ENCODE data around the gene FAM81A. TPM values are rescaled to one million over a fixed set of nuclear protein-coding genes. Genes with fewer than 3 reads are reported as not detected.

The FAM81A gene
- total and polyA plus RNA-seq, 9 donors: 0.35 to 5.1 (median 0.85) TPM

GRCh38 chr15:59438625-59439290 lies 772 bp downstream of the FAM81A start:
- Histone ChIP-seq H3K27me3 (no peaks in the 10 kb centered on the region), H3K4me1 (ENCODE audit: insufficient read depth) (peaks cover 8% of the 10 kb centered on the region), H3K9me3 (no peaks in the 10 kb centered on the region), H3K4me3 (peak overlapping the region; percentile 34), H3K27ac (no peak overlapping the region), H3K36me3 (no peaks in the 10 kb centered on the region)
- TF ChIP-seq CTCF (IDR thresholded peaks at IDR 0.05): no peak
- TF ChIP-seq EP300 (IDR thresholded peaks at IDR 0.05): no peak
- TF ChIP-seq POLR2A (IDR thresholded peaks at IDR 0.05): no peak
- 28 to 32% (median 30%) methylated on average over 22 of the region's 22 CpGs for WGBS, 3 donors
- peak; percentile 11 to 53 (median 32) for DNase-seq
- intact Hi-C loops (cut with DNase I): no loop called here

GRCh38 chr15:59439576-59439975 lies 1.6 kb downstream of the FAM81A start:
- WGBS, 3 donors: 73 to 77% (median 74%) methylated on average over 7 of the region's 7 CpGs
- intact Hi-C loops (cut with DNase I): no loop called here
- DNase-seq: no peak

GRCh38 chr15:59443341-59444072 lies 5.5 kb downstream of the FAM81A start:
- Histone ChIP-seq H3K9me3 (no peaks in the 10 kb centered on the region), H3K4me3 (no peak overlapping the region), H3K27me3 (no peaks in the 10 kb centered on the region), H3K36me3 (no peaks in the 10 kb centered on the region), H3K27ac (no peak overlapping the region), H3K4me1 (ENCODE audit: insufficient read depth) (no peaks in the 10 kb centered on the region)
- intact Hi-C loops (cut with DNase I): no loop called here
- DNase-seq: no peak
- TF ChIP-seq CTCF (IDR thresholded peaks at IDR 0.05) (no peak), POLR2A (IDR thresholded peaks at IDR 0.05) (no peak), EP300 (IDR thresholded peaks at IDR 0.05) (no peak)
- WGBS, 3 donors: 83 to 89% (median 87%) methylated on average over 8 of the region's 8 CpGs

More at GRCh38 chr15:59439576-59439975, 1.6 kb downstream of the FAM81A start:
- Histone ChIP-seq H3K36me3 (no peaks in the 10 kb centered on the region), H3K27me3 (no peaks in the 10 kb centered on the region), H3K27ac (no peak overlapping the region), H3K4me3 (no peak overlapping the region), H3K4me1 (ENCODE audit: insufficient read depth) (peaks cover 8% of the 10 kb centered on the region), H3K9me3 (no peaks in the 10 kb centered on the region)
- TF ChIP-seq CTCF (IDR thresholded peaks at IDR 0.05) (no peak), POLR2A (IDR thresholded peaks at IDR 0.05) (no peak), EP300 (IDR thresholded peaks at IDR 0.05) (no peak)

GRCh38 chr15:59444081-59444835 lies 6.3 kb downstream of the FAM81A start:
- intact Hi-C loops (cut with DNase I): no loop called here
- Histone ChIP-seq H3K27ac (no peak overlapping the region), H3K4me1 (ENCODE audit: insufficient read depth) (no peaks in the 10 kb centered on the region), H3K27me3 (no peaks in the 10 kb centered on the region), H3K4me3 (no peak overlapping the region), H3K36me3 (no peaks in the 10 kb centered on the region), H3K9me3 (no peaks in the 10 kb centered on the region)
- no peak for DNase-seq
- 77 to 84% (median 83%) methylated on average over 11 of the region's 11 CpGs for WGBS, 3 donors
- TF ChIP-seq CTCF (IDR thresholded peaks at IDR 0.05) (no peak), EP300 (IDR thresholded peaks at IDR 0.05) (no peak), POLR2A (IDR thresholded peaks at IDR 0.05) (no peak)

Measured in ovary (tissue), 9 donors.